ENCODE measurements around the gene HTR3E. TPM values are rescaled to one million over a fixed set of nuclear protein-coding genes. Genes with fewer than 3 reads are reported as not detected.
"Not testable (repeated sequence)": the region's sequence is repeated elsewhere in the genome, so short reads cannot be mapped to it uniquely, and the experiment has no call there.

Gene HTR3E
- total RNA-seq, 2 donors from 2014 or later = not detected

DNA sequence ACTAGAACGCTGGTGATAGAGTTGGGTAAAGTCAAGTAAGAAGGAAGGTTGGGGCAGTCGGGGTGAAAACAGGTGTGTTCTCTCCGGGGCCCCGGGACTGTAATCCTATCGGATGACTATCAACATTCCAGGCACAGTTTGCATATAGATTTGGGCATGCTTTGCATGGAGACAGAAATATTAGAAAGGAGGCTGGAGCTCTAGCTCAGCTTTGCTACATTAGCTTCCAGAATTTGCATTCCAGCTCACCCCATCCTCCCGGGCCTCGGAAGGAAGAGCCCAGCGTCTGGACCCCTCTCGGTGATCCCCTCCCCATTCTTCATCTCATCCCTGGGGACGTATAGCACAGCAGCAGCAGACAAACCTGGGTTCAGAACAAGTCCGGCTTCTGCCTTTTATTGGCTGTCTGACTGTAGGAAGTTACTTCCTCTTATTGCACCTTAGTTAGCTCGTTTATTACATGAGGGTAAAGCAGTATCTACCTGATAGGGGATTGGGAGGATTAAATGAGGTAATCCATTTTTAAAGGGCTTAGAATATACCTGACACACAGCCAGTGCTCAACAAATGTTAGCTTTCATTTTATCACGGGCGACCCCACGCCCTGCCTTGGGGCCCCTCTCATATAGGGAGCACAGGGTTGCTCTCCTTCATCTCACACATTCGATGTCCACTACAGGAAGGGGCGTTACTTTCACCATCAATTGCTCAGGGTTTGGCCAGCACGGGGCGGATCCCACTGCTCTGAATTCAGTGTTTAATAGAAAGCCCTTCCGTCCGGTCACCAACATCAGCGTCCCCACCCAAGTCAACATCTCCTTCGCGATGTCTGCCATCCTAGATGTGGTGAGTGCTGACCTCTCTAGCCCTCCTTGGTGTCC lies 3.2 kb downstream of the HTR3E start:
- intact Hi-C loops (cut with DNase I) = no loop called here
- DNase-seq (ENCODE audit: low spot score) = no peak

DNA sequence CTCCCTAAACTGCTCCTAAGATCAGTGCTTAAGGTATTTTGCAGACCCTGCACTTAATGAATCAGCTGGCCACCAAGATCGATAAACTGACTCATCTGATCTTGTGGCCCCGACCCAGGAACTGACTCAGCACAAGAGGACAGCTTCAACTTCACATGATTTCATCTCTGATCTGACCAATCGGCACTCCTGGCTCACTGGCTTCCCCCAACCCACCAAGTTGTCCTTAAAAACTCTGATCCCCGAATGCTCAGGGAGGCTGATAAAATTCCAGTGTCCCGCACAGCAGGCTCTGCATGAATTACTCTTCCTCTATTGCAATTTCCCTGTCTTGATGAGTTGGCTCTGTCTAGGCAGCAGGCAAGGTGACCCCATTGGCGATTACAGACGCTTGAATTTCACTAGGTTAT lies 13.5 kb downstream of the HTR3E start:
- intact Hi-C loops (cut with DNase I) = no loop called here
- no peak for DNase-seq (ENCODE audit: low spot score)

DNA sequence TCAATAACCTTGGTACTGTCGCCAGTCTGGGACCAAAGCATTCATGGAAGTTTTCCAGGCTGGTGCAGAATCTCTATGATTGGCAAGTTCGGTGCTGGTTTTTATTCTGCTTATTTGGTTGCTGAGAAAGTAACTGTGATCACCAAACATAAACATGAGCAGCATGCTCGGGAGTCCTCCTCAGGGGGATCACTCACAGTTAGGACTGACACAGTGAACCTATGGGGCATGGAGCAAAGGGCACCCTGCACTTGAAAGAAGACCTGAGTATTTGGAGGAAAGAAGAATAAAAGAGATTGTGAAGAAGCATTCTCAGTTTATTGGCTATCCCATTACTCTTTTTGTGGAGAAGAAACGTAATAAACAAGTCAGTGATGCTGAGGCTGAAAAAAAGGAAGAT lies 19.2 kb downstream of the HTR3E start:
- intact Hi-C loops (cut with DNase I) = no loop called here
- DNase-seq (ENCODE audit: low spot score) = no peak

DNA sequence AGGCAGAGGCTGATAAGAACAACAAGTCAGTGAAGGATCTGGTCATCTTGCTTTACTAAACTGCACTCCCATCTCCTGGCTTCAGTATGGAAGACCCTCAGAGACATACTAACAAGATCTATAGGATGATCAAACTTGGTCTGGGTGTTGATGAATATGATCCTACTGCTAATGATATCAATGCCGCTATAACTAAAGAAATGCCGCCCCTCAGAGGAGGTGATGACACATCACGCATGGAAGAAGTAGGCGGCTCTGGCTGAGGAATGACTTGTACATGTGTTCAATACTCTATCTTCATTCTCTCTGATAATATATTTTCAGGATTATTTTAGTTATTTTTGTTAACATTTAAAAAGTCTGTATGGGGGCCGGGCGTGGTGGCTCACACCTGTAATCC lies 20.8 kb downstream of the HTR3E start:
- intact Hi-C loops (cut with DNase I) = no loop called here
- no peak for DNase-seq (ENCODE audit: low spot score)

DNA sequence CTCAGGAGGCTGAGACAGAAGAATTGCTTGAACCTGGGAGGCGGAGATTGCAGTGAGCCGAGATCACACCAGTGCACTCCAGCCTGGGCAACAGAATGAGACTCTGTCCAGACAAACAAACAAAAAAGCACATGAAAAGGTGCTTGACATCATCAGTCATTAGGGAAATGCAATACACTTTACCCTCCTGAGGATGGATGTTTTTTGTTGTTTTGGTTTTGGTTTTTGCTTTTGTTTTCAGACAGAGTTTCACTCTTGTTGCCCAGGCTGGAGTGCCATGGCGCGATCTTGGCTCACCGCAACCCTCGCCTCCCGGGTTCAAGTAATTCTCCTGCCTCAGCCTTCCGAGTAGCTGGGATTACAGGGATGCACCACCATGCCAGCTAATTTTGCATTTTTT lies 24.2 kb downstream of the HTR3E start:
- DNase-seq (ENCODE audit: low spot score); intact Hi-C loops (cut with DNase I): not testable (repeated sequence)

DNA sequence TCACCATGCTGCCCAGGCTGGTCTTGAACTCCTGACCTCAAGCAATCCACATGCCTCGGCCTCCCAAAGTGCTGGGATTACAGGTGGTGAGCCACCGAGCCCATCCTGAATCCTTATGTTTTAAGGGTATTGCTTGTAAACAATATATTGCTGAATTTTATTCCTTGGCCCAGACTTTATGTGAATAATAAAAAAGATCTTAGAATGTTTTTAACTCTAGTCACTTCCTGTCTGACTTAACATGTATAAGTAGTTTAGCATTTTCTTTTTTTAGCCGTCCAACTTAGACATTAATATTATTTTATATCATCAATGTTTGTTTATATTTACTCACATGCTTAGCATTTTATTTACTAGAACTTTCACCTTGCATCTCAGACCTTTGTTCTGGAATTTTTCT lies 29.1 kb downstream of the HTR3E start:
- intact Hi-C loops (cut with DNase I) = no loop called here
- no peak for DNase-seq (ENCODE audit: low spot score)

DNA sequence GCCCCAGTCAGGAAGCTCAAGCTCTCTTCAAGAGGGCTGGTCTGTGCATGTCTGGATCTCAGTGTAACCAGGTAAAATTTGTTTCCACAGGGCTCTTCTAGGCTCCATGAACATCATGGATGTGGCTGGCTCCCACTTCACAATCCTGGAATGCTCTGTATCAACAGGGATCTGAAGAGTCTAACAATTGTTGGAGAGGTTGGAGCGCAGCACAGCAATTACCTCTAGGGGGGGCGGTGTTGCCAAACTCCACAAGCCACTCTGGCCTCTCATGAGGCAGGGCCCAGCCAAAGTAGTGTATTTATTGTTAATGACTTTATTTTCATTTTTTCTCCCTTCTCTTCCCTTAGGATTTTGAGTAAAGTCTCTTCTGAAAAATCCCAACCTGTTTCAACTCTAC lies 32.1 kb downstream of the HTR3E start:
- intact Hi-C loops (cut with DNase I) = no loop called here
- DNase-seq (ENCODE audit: low spot score) = no peak

DNA sequence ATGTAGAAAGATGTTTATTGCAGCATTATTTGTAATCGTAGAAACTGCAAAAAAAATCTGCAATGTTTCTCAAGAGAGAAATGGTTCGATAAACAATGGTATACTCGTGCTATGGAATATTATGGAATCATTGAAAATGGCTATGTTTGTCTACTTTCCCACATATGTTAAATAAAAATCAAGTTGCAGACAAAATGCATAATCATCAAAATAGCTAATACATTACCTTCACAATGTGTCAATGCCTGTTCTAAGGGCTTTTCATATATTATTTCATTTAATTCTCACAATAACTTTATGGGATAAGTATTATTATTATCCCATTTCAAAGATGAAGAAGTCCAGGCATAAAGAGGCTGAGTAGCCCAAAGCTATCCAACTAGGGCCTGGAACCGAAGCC lies 36.1 kb downstream of the HTR3E start:
- intact Hi-C loops (cut with DNase I) = loop anchor here in 1 of 2 donors (10.0 kb wide), 2 partner anchors 52 to 112 kb away; partner anchors contain the start of genes ABCF3, ALG3 and EEF1AKMT4
- no peak for DNase-seq (ENCODE audit: low spot score)

DNA sequence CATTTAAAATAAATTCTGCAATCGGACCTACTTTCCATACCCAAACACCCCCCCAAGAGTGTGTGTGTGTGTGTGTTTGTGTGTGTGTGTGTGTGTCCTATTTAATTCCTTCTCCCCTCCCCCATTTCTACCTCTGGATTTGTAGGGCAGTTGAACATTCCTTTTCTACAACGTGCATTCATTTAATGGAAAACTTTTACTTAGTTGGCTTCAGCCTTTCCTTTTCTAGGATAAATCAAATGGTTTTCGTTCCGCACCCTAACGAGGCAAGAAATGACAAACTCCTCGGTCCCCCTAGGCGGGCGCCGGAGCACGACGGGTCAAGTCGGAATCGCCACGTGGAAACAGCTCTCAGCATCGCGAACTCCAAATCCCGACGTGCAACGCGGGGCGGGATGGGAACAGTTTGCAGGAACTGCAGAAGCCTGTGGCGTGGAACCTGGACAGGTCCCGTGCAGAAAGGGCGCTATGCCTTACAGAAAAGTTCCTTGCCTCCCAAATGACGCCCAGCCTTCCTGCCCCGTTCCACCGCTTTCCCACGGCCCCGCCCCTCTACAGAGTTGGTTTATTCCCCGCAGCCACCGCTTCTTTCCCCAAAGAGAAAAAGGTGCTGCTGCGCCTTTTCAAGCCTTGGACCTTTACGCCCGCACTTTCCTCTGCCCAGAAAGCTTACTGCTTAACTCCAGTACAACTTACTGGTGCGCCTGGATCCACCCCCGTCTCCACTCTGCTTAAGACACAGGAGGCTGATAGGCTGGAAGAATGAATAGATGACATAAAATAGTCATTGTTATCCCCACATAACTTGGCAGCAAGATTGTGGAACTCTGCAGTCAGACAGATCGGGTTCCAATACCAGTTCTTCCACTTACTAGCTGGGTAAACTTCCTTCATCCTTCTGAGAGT lies 37.2 kb downstream of the HTR3E start:
- DNase-seq (ENCODE audit: low spot score) = peak; percentile 95
- intact Hi-C loops (cut with DNase I) = loop anchor here in 1 of 2 donors (10.0 kb wide), 2 partner anchors 51 to 111 kb away; partner anchors contain the start of genes ABCF3, ALG3 and EEF1AKMT4

DNA sequence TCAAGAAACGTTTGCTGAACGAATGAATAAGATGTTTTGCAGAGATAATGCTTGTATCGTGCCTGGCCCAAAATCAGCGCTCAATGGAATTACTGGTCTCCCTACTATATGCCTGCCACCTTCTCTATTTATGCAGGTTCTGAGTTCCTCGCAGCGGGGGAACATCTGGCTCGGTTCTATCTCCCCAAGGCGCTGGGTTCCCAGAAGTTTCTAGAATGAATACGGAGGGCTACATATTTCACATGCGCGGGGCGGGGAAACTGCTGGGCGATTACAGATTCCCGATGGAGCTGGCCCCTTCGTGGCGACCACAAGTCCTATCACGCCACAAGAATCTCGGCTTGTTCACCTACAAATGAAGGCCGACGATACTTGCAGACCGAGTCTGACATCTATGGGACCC lies 37.9 kb downstream of the HTR3E start:
- intact Hi-C loops (cut with DNase I) = loop anchor here in 1 of 2 donors (10.0 kb wide), 2 partner anchors 50 to 110 kb away; partner anchors contain the start of genes ABCF3, ALG3 and EEF1AKMT4
- DNase-seq (ENCODE audit: low spot score) = no peak

DNA sequence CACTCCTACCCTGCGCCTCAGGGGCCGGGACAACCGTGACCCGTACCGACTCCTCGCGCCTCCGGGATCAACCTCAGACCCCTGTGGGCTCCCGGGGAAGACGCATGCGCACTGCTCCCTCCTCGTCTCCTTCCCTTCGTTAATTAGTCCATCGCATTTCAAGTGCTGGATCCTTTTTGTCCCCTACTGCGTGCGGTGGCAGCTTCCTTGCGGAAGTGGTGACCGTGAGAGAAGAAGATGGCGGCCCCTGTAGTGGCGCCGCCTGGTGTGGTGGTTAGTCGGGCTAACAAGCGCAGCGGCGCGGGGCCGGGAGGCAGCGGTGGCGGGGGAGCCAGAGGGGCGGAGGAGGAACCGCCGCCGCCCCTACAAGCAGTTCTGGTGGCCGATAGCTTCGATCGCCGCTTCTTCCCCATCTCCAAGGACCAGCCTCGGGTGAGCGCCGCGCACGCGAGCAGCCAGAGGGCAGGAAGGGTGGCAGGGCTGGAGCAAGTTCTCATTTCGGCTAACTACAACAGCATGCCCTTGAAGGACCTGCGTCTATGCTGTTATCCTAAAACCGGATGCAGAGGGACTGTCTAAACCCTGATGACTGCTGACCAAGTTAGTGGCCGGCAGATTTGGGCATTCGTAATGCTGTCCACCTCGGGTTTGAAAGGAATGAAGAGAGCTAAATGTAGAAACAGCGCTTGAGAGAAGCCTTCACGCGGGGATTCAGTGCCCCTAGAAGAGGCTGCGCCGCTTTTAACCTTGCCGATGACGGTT lies 38.5 kb downstream of the HTR3E start, which contains the start of gene EIF2B5:
EIF2B5 (plus strand) TSS at position 210 of the 762 bp plus-strand sequence; CDS start at position 238, 28 bp downstream.
- peak; percentile 96 for DNase-seq (ENCODE audit: low spot score)

DNA sequence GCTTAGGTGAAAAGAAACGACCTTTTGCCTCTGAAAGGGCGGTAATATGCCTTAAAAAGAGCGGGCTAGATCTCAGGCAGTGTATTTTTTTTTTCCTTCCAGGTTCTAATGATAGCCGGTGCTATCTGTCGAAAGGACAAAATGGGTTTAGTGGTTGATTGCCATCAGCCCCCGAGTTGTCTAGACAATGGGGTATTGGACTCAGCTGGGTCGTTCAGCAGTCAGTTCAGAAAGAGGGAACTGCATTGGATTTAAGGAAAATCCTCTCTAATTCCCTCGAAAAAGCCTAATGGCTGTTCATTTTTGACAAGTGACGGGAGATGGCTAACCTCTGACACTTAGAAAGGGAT lies 39.0 kb downstream of the HTR3E start:
- no peak for DNase-seq (ENCODE audit: low spot score)
- intact Hi-C loops (cut with DNase I) = loop anchor here (1.0 to 10.0 kb wide), 3 partner anchors 47 to 109 kb away; partner anchors contain the start of genes ABCF3 (in 1 of the 2), ALG3 (in 1 of the 2) and EEF1AKMT4 (in 1 of the 2)

More for the DNA sequence above, 38.5 kb downstream of the HTR3E start, which contains the start of gene EIF2B5:
- intact Hi-C loops (cut with DNase I) = loop anchor here in 1 of 2 donors (10.0 kb wide), 2 partner anchors 49 to 109 kb away; partner anchors contain the start of genes ABCF3, ALG3 and EEF1AKMT4

DNA sequence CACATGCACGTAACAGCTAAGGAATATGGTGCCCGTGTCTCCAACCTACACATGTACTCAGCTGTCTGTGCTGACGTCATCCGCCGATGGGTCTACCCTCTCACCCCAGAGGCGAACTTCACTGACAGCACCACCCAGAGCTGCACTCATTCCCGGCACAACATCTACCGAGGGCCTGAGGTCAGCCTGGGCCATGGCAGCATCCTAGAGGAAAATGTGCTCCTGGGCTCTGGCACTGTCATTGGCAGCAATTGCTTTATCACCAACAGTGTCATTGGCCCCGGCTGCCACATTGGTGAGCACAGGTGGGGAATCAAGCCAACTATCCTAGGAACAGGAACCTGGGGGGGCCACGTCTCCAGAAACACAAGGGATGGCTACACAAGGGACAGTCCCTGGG lies 43.6 kb downstream of the HTR3E start:
- intact Hi-C loops (cut with DNase I) = loop anchor here in 1 of 2 donors (10.0 kb wide), 1 partner anchor 104 kb away; the partner anchor contains the start of genes ALG3 and EEF1AKMT4
- no peak for DNase-seq (ENCODE audit: low spot score)

DNA sequence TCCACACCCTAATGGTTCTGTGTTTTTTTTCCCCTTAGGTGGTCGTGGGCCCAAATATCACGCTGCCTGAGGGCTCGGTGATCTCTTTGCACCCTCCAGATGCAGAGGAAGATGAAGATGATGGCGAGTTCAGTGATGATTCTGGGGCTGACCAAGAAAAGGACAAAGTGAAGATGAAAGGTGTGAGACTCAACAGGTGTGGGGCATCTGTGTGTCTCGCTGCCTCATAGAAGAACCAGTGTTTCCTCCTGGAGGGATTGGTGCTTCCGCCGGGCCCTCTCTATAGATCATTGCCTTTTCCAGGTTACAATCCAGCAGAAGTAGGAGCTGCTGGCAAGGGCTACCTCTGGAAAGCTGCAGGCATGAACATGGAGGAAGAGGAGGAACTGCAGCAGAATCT lies 45.3 kb downstream of the HTR3E start:
- no peak for DNase-seq (ENCODE audit: low spot score)
- intact Hi-C loops (cut with DNase I) = loop anchor here in 1 of 2 donors (10.0 kb wide), 1 partner anchor 103 kb away; the partner anchor contains the start of genes ALG3 and EEF1AKMT4

DNA sequence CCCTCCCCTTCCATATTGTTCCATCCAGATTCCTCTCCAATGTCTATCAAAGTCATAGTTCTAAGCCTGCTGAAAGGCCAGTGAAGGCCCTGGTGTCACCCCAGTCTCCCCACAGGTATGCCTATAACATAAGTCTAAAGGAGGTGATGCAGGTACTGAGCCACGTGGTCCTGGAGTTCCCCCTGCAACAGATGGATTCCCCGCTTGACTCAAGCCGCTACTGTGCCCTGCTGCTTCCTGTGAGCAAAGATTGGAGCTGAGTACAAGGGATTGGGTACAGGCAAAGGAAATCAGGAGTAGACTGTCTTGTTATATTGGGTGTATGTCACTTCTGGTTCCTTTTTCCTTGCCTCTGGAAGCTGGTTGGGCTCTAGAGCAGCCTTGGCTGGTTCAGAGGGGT lies 46.5 kb downstream of the HTR3E start:
- DNase-seq (ENCODE audit: low spot score) = no peak
- intact Hi-C loops (cut with DNase I) = loop anchor here in 1 of 2 donors (10.0 kb wide), 1 partner anchor 101 kb away; the partner anchor contains the start of genes ALG3 and EEF1AKMT4

DNA sequence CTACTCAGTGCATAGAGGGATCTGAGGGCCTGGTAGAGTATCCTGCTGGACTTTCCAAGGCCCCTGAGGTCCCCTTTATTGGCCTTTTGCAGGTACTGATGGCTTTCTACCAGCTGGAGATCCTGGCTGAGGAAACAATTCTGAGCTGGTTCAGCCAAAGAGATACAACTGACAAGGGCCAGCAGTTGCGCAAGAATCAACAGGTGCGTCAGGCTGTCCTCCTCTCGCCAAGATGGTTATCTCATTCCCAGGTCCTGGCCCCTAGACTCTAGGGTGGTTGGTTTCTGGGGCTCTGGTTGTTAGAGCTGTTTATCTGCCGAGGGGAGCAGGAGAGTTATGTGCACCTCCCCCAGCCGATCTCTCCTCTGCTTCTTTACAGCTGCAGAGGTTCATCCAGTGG lies 47.6 kb downstream of the HTR3E start:
- intact Hi-C loops (cut with DNase I) = loop anchor here in 1 of 2 donors (10.0 kb wide), 1 partner anchor 100 kb away; the partner anchor contains the start of genes ALG3 and EEF1AKMT4
- no peak for DNase-seq (ENCODE audit: low spot score)

DNA sequence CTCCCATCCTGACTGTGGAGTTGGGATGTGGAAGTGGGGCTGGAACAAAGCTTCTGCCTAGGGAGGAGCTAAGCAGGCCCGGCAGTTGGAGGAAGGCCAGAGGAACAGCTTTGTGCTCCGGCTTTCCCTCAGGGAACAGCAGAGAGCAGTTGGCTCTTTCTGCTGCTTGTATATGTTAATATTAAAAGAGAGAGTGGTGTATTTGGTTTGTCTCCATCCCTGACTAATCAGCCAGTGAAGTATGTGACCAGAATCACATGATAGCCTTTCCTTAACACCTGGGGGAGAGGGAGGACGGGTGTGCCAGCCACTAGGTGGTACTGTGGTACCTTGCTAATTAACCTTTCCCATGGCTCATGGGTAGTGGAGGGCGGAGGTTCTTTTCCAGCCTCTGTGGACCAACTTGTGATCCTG lies 48.3 kb downstream of the HTR3E start:
- intact Hi-C loops (cut with DNase I) = loop anchor here in 1 of 2 donors (10.0 kb wide), 1 partner anchor 100 kb away; the partner anchor contains the start of genes ALG3 and EEF1AKMT4
- no peak for DNase-seq (ENCODE audit: low spot score)

DNA sequence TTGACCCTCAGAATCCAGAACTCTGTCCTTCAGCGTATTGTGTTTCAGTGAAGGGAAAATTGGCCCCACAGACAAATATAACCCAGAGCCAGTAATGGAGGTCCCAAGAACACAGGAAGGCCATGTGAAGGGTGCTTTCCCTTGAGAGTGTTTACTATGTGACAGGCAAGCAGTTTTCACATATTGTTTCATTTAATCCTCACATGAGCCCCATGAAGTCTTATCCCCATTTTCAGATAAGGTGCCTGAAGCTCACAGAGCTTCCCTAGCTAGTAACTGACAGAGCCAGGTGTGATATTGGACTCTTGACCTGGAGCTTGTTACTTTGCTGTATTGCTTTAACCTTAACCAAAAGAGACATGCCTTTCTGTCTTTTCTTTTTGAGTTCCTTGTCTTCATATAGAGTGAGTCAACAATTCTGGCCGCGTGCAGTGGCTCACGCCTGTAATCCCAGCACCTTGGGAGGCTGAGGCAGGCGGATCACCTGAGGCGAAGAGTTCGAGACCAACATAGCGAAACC lies 48.9 kb downstream of the HTR3E start:
- intact Hi-C loops (cut with DNase I) = loop anchor here in 1 of 2 donors (10.0 kb wide), 1 partner anchor 99 kb away; the partner anchor contains the start of genes ALG3 and EEF1AKMT4
- DNase-seq (ENCODE audit: low spot score) = no peak

Data from posterior vena cava (tissue), 2 donors.